Activated T-helper 17 cell treated with anti-CD3 and anti-CD28 coated beads, Interleukin-2, amount 50 U/mL, for 72 hours (primary cell): ENCODE results near the gene ESPNL. TPM values are rescaled to one million over a fixed set of nuclear protein-coding genes. Genes with fewer than 3 reads are reported as not detected.

Experiments
- ATAC-seq: fragments of 150-1000 bp; cut with Tn5 transposase; replicated peaks from 2 replicates; pipeline ENCODE4 v1.10.0; 2021; ENCODE audit warnings: mild to moderate bottlenecking, moderate library complexity
- H3K27ac Mint-ChIP-seq: one replicate; pipeline ENCODE4 v1.8.0; 2022; ENCODE audit warnings: mixed read lengths
- H3K27me3 Mint-ChIP-seq: one replicate; pipeline ENCODE4 v1.8.0; 2022; ENCODE audit warnings: mixed read lengths
- H3K36me3 Mint-ChIP-seq: one replicate; pipeline ENCODE4 v1.8.0; 2022; ENCODE audit warnings: low read depth, mild to moderate bottlenecking, mixed read lengths
- H3K4me1 Mint-ChIP-seq: one replicate; pipeline ENCODE4 v1.8.0; 2022; ENCODE audit warnings: mixed read lengths
- H3K4me3 Mint-ChIP-seq: one replicate; pipeline ENCODE4 v1.8.0; 2022; ENCODE audit warnings: mild to moderate bottlenecking, mixed read lengths
- H3K9me3 Mint-ChIP-seq: one replicate; pipeline ENCODE4 v1.8.0; 2022; ENCODE audit warnings: mixed read lengths
- total RNA-seq, 2 donors: library from RNA; stranded (reverse); gene quantifications; one replicate each; pipeline ENCODE4 v1.2.3, GENCODE V29; 2022

The ESPNL gene
- total RNA-seq, 2 donors from 2014 or later: 0.39 to 1.0 TPM

GRCh38 chr2:238171575-238172187 lies 71.5 kb downstream of the ESPNL start:
- H3K4me3 Mint-ChIP-seq: no peak overlapping the region
- no peaks in the 10 kb centered on the region for H3K4me1 Mint-ChIP-seq
- no peak overlapping the region for H3K27ac Mint-ChIP-seq
- H3K36me3 Mint-ChIP-seq: peaks cover 84% of the 10 kb centered on the region
- no peaks in the 10 kb centered on the region for H3K9me3 Mint-ChIP-seq
- no peaks in the 10 kb centered on the region for H3K27me3 Mint-ChIP-seq
- ATAC-seq: no peak

DNA sequence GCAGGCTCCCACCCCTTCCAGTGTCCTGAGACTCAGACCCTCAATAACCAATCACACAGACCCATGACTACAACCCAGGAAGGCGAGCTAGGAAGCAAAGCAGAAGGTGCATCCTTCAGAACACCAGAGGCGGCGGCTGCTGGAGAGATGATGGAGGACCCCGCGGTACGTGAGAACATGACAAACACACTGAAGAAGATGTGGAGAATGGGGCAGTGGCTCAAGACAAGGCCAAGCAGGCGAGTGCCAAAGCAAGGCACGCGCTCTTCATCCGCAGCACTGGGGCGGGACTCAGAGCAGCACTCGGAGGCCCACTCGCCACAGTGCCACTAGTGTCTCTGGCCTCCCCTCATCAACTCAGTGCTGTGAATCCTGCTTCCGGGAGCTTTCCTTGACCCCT lies 72.3 kb downstream of the ESPNL start:
- Mint-ChIP-seq H3K36me3 (peaks cover 91% of the 10 kb centered on the region), H3K27me3 (no peaks in the 10 kb centered on the region), H3K9me3 (no peaks in the 10 kb centered on the region), H3K4me1 (no peaks in the 10 kb centered on the region), H3K4me3 (no peak overlapping the region), H3K27ac (peak overlapping the region; percentile 28)
- ATAC-seq: no peak

GRCh38 chr2:238173692-238174091 lies 73.6 kb downstream of the ESPNL start:
- Mint-ChIP-seq H3K27ac (no peak overlapping the region), H3K27me3 (no peaks in the 10 kb centered on the region), H3K4me3 (no peak overlapping the region), H3K36me3 (peaks cover 100% of the 10 kb centered on the region), H3K9me3 (no peaks in the 10 kb centered on the region), H3K4me1 (no peaks in the 10 kb centered on the region)
- ATAC-seq: no peak

GRCh38 chr2:238174291-238174690 lies 74.2 kb downstream of the ESPNL start:
- H3K4me3 Mint-ChIP-seq: no peak overlapping the region
- no peaks in the 10 kb centered on the region for H3K4me1 Mint-ChIP-seq
- peaks cover 100% of the 10 kb centered on the region for H3K36me3 Mint-ChIP-seq
- no peak for ATAC-seq
- no peaks in the 10 kb centered on the region for H3K27me3 Mint-ChIP-seq
- H3K9me3 Mint-ChIP-seq: no peaks in the 10 kb centered on the region
- H3K27ac Mint-ChIP-seq: no peak overlapping the region

- no peak for ATAC-seq
- Mint-ChIP-seq H3K4me1 (no peaks in the 10 kb centered on the region), H3K36me3 (peaks cover 100% of the 10 kb centered on the region), H3K27ac (no peak overlapping the region), H3K9me3 (no peaks in the 10 kb centered on the region), H3K4me3 (no peak overlapping the region), H3K27me3 (no peaks in the 10 kb centered on the region)
Observed at GRCh38 chr2:238174701-238175100, 74.6 kb downstream of the ESPNL start.

GRCh38 chr2:238176613-238177012 lies 76.5 kb downstream of the ESPNL start:
- H3K4me3 Mint-ChIP-seq: no peak overlapping the region
- peaks cover 100% of the 10 kb centered on the region for H3K36me3 Mint-ChIP-seq
- no peaks in the 10 kb centered on the region for H3K4me1 Mint-ChIP-seq
- no peaks in the 10 kb centered on the region for H3K27me3 Mint-ChIP-seq
- H3K9me3 Mint-ChIP-seq: no peaks in the 10 kb centered on the region
- no peak for ATAC-seq
- H3K27ac Mint-ChIP-seq: peak overlapping the region; percentile 41

DNA sequence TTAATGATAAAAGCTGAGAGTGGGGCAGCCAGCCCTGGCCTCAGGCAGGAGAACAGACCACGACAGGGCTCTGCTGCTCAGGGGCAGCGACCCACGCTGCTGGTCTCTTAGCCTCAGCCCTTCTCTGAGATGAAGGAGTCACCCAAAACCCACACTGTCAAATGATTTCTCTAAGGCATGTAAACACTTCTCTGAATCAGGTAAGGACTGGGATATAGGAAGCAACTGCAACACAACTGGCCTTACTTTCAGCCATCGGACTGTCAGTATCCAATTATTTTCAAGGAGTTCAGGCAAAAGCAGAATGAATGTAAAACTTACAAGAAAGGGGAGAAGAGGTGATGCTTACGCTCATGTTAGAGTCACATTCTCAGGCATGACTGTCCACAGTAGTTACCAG lies 80.4 kb downstream of the ESPNL start:
- H3K27ac Mint-ChIP-seq: no peak overlapping the region

DNA sequence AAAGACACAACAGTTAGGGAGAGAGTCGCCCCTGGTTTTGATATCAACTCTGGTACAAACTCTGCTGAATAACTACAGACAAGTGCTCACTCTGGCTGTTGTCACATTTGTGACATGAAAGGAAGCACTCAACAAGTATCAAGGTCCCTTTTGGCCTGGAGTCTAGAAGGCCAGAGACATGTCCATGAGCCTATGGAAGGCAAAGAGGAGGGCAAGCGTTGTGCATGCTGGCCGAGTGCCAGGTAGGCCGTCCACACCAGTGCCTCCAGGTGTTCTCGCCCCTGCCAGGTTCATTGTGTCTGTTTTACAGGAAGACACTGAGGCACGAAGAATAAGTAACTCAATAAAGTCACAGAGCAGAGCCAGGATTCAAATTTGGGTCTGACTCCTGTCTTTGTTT lies 82.2 kb downstream of the ESPNL start:
- no peaks in the 10 kb centered on the region for H3K4me1 Mint-ChIP-seq
- H3K36me3 Mint-ChIP-seq: peaks cover 100% of the 10 kb centered on the region
- no peaks in the 10 kb centered on the region for H3K9me3 Mint-ChIP-seq
- ATAC-seq: no peak
- H3K27me3 Mint-ChIP-seq: no peaks in the 10 kb centered on the region
- no peak overlapping the region for H3K27ac Mint-ChIP-seq
- no peak overlapping the region for H3K4me3 Mint-ChIP-seq

More for the DNA sequence above, 80.4 kb downstream of the ESPNL start:
- no peaks in the 10 kb centered on the region for H3K4me1 Mint-ChIP-seq
- no peaks in the 10 kb centered on the region for H3K9me3 Mint-ChIP-seq
- no peaks in the 10 kb centered on the region for H3K27me3 Mint-ChIP-seq
- H3K36me3 Mint-ChIP-seq: peaks cover 100% of the 10 kb centered on the region
- ATAC-seq: no peak
- no peak overlapping the region for H3K4me3 Mint-ChIP-seq

Other genes starting within 250 kb of the ESPNL start
- under 1 TPM in 1 of 2 donors, not detected in 1; 0.54 TPM for gene RAMP1, start 240.7 kb upstream of the ESPNL start, total RNA-seq
- 10 to 100 TPM; 38.9 to 44.7 TPM for gene UBE2F, start 133.3 kb upstream of the ESPNL start, total RNA-seq
- 10 to 100 TPM; 56.2 to 57.1 TPM for gene SCLY, start 39.3 kb upstream of the ESPNL start, total RNA-seq
- not detected for gene KLHL30, start 38.3 kb downstream of the ESPNL start, total RNA-seq
- not detected for gene ERFE, start 58.6 kb downstream of the ESPNL start, total RNA-seq
- gene ILKAP, start 103.4 kb downstream of the ESPNL start, total RNA-seq: 10 to 100 TPM; 33.6 to 53.6 TPM
- 1 to 10 TPM; 1.3 to 4.8 TPM for gene HES6, start 139.7 kb downstream of the ESPNL start, total RNA-seq
- 10 to 100 TPM in 1 of 2 donors, 1 to 10 TPM in 1; 6.2 to 23.7 TPM for gene PER2, start 188.3 kb downstream of the ESPNL start, total RNA-seq
- gene TRAF3IP1, start 220.2 kb downstream of the ESPNL start, total RNA-seq: 1 to 10 TPM; 3.4 to 7.2 TPM